NOMO-1 treated with dmso at 0.1 percent for 144 hours (cell line): ENCODE results near the gene HIP1.
"Not testable (repeated sequence)": the region's sequence is repeated elsewhere in the genome, so short reads cannot be mapped to it uniquely, and the experiment has no call there.

ENCODE experiments used
- DNase-seq: peaks from one replicate; lab custom pipeline; 2025; ENCODE audit not compliant: unreplicated experiment; lab: John Stamatoyannopoulos, UW

HIP1 gene

GRCh38 chr7:75738604-75738974 lies at the start of gene HIP1:
HIP1 (minus strand) TSS chr7:75738941; CDS start chr7:75738920, 21 bp downstream.
- DNase-seq, result no peak

DNA sequence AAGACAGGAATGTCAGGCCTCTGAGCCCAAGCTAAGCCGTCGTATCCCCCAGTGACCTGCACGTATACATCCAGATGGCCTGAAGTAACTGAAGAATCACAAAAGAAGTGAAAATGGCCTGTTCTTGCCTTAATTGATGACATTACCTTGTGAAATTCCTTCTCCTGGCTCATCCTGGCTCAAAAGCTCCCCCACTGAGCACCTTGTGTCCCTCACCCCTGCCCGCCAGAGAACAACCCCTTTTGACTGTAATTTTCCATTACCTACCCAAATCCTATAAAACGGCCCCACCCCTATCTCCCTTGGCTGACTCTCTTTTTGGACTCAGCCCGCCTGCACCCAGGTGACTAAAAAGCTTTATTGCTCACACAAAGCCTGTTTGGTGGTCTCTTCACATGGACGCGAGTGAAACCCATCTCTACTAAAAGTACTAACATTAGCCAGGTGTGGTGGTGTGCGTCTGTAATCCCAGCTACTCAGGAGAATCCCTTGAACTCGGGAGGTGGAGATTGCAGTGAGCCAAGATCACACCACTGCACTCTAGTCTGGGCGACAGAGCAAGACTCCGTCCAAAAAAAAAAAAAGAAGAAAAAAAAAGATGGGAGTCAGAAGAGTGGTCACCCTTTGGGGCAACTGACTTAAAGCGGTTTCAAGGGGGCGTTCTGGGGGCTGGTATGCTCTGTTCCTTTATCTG lies 49.6 kb upstream of the HIP1 start:
- DNase-seq, result not testable (repeated sequence)

GRCh38 chr7:75783058-75783457 lies 44.3 kb upstream of the HIP1 start:
- DNase-seq, result not testable (repeated sequence)

DNA sequence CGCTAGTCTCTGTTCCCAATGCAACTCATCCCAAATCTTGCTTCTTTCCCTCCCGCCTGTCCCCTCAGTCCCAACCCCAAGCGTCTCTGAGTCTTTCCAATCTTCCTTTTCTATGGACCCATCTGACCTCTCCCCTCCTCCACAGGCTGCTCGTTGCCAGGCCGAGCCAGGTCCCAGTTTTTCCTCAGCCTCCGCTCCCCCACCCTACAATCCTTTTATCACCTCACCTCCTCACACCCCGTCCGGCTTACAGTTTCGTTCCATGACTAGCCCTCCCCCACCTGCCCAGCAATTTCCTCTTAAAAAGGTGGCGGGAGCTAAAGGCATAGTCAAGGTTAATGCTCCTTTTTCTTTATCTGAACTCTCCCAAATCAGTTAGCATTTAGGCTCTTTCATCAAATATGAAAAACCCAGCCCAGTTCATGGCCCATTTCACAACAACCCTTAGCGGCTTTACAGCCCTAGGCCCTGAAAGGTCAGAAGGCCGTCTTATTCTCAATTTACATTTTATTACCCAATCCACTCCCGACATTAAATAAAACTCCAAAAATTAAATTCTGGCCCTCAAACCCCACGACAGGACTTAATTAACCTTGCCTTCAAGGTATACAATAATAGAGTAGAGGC lies 42.0 kb upstream of the HIP1 start:
- not testable (repeated sequence) for DNase-seq

DNA sequence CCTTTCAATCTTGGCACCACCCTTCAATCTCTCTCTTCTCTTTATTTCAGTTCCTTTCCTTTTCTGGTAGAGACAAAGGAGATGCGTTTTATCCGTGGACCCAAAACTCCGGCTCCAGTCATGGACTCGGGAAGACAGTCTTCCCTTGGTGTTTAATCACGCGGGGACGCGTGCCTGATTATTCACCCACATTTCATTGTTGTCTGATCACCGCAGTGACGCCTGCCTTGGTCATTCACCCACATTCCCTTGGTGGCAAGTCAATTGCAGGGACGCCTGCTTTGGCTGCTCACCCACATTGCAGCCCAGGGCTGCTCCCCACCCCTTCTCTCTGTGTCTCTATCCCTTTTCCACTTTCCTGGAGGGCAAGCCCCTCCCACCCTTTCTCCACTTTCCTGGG lies 40.8 kb upstream of the HIP1 start:
- not testable (repeated sequence) for DNase-seq

DNA sequence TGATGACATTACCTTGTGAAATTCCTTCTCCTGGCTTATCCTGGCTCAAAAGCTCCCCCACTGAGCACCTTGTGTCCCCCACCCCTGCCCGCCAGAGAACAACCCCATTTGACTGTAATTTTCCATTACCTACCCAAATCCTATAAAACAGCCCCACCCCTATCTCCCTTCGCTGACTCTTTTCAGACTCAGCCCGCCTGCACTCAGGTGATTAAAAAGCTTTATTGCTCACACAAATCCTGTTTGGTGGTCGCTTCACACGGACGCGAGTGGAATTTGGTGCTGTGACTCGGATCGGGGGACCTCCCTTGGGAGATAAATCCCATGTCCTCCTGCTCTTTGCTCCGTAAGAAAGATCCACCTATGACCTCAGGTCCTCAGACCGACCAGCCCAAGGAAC lies 40.3 kb upstream of the HIP1 start:
- DNase-seq, result not testable (repeated sequence)

DNA sequence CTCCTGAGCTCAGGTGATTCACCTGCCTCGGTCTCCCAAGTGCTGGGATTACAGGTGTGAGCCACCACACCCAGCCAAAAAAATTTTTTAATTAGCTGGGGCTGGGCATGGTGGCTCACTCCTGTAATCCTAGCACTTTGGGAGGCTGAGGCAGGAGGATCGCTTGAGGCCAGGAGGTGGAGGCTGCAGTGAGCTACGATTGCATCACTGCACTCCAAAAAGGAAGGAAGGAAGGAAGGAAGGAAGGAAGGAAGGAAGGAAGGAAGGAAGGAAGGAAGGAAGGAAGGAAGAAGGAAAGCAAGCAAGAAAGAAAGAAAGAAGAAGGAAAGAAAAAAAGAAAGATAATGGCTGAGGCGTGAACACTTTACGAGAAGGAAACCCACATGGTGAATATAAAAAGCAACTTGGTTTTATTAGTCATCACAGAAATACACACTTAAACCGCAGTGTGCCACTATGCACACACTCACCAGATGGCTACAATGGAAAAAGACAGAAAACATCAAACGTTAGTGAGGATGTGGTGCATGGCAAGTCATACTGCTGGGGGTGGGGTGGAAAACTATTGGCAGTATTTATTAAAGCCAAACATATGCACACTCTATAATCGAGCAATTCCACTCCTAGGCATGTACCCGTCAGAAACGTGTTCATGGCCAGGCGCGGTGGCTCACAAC lies 37.7 kb upstream of the HIP1 start:
- peak; percentile 70 for DNase-seq

DNA sequence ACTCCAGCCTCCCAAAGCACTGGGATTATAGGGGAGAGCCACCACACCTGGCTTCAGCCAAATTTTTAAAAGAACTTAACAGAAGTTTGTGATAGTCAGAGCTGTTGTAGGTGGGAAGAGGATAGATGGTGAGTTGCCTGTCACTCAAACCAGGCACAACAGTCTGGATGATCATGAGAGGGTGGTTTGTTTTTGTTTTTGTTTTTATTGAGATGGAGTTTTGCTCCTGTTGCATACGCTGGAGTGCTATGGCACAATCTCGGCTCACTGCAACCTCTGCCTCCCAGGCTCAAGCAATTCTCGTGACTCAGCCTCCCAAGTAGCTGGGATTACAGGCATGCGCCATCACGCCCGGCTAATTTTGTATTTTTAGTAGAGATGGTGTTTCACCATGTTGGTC lies 35.2 kb upstream of the HIP1 start:
- DNase-seq, result not testable (repeated sequence)

DNA sequence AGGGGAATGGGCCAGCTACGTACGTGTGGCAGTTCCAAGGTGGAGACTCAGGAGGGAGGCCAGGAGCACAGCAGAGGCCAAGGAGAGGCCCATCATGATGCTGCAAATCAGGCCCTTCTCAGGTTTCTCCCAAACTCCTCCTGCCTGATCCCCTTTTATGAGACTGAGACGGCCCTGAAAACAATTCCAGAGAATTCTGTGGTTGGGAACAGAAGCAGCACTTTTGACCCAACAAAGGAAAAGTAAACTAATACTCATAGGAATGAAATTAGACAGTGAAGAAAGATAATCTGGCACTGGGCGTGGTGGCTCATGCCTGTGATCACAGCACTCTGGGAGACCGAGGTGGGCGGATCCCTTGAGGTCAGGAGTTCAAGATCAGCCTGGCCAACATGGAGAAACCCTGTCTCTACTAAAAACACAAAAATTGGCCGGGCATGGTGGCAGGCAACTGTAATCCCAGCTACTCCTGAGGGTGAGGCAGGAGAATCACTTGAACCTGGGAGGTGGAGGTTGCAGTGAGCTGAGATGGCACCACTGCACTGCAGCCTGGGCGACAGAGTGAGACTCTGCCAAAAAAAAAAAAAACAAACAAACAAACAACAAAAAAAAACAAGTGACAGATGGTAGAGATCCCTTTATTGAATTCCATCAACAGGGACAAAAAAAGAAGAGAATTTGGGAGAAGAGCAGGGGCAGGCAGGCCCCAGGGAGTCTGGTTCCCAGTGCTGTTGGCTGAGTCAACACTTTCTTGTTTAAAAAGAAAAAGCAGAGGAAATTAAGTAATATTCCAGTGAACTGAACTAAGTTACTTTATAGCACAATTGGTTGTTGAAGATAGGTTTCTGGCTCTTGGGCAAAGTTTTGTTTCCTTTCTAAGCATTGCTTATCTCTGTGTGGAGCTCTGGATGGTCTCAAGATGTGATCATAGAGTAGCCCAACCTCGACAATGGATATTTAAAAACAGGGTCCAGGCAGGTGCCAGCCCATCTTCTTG lies 33.6 kb upstream of the HIP1 start, which contains the start of gene CCL26:
CCL26 (minus strand) TSS at position 131 of the 997 bp plus-strand sequence; CDS start at position 96, 35 bp downstream.
- DNase-seq, result no peak

- peak; percentile 69 for DNase-seq
Measured at GRCh38 chr7:75771224-75771623, 32.5 kb upstream of the HIP1 start.

DNA sequence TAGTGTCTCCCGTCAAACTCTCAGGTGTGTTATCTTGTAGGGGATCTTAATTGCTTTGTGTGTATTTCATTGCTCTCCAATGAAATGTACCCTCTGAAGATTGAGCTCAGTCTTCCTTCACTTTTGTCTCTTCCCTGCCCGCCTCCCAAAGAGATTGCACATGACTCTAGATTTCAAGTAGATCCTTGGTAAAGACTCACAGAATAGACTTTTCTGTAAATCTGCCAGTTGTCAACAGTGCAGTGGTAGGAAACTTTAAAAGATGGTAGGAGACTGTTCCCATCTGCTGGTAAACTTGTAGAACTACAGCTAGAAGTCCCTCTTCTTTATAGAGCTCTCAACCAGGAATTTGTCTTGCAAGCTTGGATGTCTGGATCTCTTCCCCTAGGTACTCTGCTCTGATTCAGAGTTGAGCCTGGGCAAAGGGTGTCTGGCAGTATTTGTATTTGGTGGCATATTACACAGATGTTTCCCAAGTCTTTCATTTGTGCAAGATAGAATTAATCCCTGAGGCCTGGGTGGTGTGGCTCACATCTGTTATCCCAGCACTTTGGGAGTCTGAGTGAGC lies 23.7 kb upstream of the HIP1 start:
- peak; percentile 63 for DNase-seq

- peak; percentile 75 for DNase-seq
Measured at GRCh38 chr7:75761801-75762200, 23.1 kb upstream of the HIP1 start.

GRCh38 chr7:75758491-75758890 lies 19.8 kb upstream of the HIP1 start:
- DNase-seq, result no peak

DNA sequence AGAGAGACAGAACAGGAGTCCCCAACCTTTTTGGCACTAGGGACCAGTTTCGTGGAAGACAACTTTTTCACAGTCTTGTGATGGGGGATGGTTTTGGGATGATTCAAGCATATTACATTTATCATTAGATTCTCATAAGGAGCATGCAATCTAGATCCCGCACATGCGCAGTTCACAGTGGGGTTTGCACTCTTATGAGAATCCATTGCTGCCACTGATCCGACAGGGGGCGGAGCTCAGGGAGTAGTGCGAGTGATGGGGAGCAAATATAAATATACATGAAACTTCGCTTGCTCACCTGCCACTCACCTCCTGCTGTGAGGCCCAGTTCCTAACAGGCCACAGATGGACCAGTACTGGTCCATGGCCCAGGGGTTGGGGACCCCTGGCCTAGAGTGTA lies 19.1 kb upstream of the HIP1 start:
- DNase-seq, result no peak

GRCh38 chr7:75756991-75757676 lies 18.4 kb upstream of the HIP1 start:
- DNase-seq, result peak; percentile 42

DNA sequence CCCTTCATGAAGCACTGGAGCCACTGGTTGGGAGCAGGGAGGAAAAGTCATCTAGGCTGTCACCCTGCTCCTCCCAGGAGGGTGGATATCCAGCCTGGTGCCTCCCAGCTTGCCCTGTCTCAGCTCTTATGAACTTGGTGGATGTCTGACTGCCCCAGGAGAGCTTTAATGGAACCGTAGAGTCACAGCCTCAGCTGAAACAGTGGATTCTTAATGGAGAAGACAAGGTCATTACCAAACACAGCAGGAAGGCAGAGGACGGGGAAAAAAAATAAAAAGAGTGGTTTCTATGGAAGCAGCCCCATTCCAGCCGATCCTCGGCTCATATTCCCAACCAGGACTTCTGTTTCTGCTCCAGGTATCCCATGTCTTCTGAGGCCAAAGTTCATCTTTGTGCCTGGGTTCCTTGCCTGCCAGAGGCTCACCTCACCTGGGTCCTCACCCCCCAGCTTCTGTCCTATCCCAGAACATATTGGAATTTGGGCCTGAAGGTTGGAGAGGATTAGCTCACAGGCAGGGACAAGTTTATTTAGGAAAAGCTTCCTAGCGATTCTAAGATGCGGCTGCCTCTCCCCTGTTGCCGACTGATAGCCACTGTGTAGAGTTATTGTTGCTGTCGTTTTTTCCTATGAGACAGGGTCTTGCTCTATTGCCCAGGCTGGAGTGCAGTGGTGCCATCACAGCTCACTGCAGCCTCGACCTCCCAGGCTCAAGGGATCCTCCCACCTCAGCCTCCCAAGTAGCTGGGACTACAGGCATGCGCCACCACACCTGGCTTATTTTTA lies 17.7 kb upstream of the HIP1 start:
- no peak for DNase-seq

DNA sequence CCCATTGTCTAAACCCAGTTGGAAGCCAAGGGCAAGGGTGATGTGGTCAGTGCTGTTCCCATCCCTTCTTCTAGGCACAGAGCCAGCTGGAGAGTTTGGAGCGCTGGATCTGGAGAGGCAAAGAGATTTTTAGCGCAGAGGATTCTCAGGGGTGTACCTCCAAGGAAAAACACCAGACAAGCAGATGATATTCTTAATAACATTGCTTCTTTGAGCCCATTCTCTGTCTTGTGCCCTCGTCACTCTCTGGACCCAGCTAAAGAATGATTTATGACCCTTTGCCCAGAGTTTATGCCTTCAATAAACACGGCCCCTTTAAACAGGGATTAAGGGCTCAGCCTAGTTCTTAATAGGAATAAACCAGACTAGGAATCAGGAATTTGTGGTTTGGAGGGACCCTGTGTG lies 4.7 kb upstream of the HIP1 start:
- no peak for DNase-seq

GRCh38 chr7:75740846-75741497 lies 2.2 kb upstream of the HIP1 start:
- peak; percentile 81 for DNase-seq
